Kidney tubule cell (primary cell): ENCODE measurements around the gene C16orf96.
"Not testable (repeated sequence)": the region's sequence is repeated elsewhere in the genome, so short reads cannot be mapped to it uniquely, and the experiment has no call there.

Experiments
- DNase-seq: peaks from one replicate; pipeline ENCODE4 v3.0.0-alpha.2; 2018; ENCODE audit warnings: low spot score

Gene C16orf96

DNA sequence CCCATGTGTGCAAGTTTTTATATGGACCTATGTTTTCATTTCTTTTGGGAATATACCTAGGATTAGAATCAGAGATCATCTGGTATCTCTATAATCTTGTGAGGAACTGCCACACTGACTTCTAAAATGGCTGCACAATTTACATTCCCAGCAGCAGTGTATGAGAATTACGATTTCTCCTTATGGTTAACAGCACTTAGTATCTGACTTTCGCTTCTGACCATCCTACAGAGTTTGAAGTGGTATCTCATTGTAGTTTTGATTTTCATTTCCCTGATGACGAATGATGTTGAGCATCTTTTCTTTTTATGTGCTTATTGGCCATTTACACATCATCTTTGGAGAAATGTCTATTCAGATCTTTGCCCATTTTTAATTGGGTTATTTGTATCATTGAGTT, 10.0 kb downstream of the C16orf96 start:
- no peak for DNase-seq

DNA sequence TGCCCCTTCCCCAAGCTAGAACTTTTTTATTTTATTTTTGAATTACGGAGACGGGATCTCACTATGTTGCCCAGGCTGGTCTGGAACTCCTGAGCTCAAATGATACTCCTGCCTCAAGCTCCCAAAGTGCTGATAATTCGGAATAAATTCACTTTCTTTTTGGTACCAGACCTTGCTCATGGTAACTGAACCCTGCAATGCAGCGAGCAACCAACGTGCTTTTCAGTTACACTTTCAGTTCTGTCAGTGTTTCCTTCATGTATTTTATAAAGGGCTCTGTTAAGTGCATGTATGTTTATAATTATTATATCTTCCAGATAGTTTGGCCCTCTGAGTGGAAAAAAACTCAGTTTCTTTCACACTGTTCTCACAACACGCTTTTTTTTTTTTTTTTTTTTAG, 13.9 kb downstream of the C16orf96 start:
- no peak for DNase-seq

DNA sequence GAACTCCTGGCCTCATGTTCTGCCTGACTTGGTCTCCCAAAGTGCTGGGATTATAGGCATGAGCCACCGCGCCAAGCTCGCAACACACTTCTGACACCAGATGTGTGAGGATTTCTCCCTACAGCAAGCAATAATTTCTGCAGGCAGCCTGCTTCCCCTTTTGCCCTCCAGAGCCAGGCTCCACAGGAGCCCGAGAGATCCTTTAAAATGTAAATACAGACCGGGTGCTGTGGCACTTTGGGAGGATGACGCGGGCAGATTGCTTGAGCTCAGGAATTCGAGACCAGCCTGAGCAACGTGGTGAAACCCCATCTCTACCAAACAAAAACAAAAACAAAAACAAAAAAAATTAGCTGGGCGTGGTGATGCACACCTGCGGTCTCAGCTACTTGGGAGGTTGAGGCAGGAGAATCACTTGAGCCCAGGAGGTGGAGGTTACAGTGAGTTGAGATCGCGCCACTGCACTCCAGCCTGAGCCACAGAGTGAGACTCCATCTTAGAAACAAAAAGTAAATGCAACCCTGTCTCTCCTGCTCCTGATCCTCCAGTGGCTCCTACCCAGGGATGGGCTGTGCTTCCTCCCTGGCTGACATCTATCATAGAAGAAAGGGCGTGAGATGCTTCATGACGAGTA, 14.7 kb downstream of the C16orf96 start:
- no peak for DNase-seq

DNA sequence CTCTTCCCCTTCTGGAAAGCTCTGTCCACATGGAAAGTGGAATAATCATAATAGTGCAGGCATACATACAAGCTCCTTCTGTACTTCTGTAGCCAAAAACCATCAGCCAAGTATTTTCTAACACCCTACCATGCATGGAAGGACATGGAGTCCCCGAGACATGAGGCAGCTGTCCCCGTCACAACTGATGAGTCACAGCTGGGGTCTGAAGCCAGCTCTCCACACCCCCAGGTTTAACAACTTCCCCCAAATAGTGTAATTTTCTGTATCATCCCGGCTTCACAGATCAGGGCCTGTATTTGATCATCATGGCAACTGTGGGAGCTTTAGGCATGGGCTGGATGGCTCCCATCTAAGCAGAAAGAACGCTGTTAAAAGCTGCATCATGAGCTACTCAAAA, 16.6 kb downstream of the C16orf96 start:
- no peak for DNase-seq

DNA sequence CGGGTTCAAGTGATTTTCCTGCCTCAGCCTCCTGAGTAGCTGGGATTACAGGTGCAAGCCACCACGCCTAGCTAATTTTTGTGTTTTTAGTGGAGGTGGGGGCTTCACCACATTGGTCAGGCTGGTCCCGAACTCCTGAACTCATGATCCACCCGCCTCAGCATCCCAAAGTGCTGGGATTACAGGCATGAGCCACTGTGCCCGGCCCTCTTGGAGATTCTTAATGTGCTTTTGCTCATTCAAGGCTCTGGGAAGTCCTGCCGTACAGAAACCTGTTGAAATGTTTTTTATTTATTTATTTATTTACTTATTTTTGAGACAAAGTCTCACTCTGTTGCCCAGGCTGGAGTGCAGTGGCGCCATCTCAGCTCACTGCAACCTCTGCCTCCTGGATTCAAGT, 17.8 kb downstream of the C16orf96 start:
- not testable (repeated sequence) for DNase-seq

DNA sequence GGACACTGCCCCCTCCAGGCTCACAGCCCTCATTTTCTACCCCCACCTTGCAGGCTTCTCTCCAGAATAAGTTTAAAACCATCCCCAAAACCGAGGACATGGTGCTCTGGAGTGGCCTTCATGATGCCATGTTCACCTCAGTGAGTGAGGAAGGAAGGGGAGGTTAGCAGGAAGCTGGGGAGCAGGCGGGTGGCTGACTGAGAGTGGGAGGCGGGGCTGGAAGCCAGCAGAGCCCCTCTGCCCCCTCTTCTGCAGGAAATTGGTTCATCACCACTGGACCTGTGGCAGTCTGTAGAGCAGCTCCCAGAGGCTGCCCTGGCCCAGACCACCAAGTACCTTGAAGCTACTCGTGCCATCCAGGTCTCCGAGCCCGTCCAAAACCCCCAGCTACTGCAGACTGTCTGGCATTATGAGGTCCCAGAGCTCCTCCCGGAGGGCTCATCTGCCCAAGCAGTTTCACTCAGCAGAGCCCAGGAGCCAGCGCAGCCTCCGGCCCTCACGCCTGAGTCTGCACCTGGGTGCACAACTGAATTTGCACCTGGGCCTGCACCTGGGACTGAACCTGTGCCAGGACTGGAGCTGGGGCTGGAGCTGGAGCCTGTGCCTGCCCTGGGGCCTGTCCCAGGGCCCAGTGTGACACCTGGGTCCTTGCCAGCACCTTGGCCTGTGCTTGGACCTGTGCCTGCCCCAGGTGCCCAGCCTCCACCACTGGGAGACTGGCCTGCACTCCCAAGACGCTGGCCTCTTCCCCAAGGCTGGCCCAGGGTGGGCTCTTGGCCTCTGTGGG, 19.0 kb downstream of the C16orf96 start:
- DNase-seq: no peak

DNA sequence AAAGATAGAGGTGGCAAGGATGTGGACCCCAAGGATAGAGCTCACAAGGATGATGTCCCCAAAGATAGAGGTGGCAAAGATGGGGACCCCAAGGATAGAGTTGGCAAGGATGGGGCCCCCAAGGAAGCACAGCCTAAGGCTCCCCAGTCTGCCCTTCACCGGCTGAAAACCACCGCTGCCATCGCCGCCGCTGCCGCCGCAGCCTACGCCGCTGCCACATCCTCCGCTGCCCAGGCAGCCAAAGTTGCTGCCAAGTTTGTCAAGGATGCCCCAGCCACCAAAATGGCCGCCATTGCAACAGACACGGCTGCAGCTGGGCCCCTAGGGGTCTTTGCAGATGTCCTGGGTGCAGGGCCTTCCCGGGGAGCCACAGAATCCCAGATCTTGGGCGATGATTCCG, 19.9 kb downstream of the C16orf96 start:
- DNase-seq: no peak

DNA sequence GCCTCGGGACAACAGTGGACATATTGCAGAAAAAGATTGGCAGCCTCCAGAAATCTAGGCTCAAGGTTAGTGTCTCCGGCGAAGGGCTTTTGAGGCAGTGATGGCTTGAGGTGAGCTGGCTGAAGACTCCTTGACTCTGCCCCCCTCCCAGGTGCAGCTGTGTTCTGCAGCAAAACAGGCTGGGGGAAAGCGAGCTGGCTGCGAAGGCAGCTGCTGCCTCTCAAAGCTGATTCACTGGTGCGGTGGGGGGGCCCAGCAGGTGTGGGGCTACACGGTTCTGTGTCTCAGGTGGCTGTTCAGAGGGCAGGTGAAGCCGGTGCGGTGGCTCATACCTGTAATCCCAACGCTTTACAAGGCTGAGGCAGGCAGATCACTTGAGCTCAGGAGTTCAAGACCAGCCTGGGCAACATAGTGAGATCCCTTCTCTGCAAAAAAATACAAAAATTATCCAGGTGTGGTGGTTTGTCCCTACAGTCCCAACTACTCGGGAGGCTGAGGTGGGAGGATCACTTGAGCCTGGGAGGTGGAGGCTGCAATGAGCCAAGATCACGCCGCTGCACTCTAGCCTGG, 22.9 kb downstream of the C16orf96 start:
- no peak for DNase-seq

DNA sequence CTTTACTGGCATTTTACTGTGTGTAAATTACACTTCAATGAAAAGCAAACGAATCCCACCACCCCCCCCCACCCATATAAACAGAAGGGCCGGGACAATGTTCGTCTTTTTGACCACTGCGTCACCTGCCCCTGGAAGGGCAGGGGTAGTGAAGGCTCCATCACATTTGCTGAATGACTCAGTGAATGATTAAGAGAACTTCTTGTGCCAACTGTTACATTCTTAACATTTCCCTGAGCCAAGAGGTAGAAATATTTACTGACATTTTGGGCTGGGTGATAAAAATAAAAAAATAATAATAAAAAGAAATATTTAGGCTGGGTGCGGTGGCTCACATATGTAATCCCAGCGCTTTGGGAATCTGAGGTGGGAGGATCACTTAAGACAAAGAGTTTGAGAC, 24.1 kb downstream of the C16orf96 start:
- peak; percentile 72 for DNase-seq

DNA sequence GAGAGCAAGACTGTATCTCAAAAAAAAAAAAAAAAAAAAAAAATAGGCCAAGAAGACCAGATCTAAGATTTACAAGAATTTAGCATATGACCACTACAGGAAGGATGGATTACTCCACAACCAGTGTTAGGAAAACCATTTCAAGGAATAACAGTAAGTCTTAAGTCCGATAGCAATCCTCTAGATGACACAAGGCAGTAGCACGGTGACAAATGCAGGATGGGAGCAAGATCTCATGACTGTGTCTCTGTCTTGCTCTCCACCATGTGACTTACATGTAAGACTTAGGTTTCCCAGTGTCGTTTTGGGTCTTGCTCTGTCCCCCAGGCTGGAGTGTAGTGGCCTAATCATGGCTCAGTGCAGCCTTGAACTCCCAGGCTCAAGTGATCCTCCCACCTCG, 27.8 kb downstream of the C16orf96 start:
- DNase-seq: no peak

DNA sequence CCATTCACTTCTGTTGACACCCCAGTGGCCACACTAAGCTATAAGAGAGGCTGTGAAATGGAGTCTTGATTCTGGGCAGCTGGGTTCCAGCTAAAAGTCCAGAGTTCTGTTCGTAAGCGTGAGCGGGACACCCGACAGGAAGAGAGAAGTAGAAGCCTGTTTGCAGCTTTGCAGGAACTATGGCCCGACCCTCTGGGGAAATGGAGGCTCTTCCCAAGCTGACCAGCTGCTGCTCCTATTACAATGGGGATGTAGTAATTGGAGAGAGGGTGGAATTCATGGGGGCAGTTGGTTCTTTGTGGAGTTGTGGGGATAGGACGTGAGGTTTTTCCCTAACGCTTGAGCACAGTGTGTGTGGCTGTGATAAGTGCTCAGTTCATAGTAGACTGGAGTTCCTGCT, 30.2 kb downstream of the C16orf96 start:
- DNase-seq: no peak

DNA sequence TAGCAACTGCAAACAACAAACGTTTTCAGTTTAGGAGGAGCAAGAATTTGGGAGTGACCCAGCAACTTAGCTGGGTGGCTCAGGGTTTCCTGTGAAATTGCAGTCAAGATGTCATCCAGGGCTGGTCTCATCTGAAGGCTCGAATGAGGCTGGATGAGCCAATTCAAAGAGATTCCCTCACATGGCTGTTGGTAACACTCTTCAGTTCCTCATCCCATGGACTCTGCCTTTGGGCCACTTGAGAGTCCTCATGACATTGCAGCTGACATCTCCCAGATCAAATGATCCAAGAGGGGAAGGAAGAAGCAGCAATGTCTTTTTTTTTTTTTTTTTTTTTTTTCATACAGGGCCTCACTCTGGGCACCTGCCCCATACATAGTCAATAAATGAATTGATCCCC, 32.2 kb downstream of the C16orf96 start:
- DNase-seq: no peak

DNA sequence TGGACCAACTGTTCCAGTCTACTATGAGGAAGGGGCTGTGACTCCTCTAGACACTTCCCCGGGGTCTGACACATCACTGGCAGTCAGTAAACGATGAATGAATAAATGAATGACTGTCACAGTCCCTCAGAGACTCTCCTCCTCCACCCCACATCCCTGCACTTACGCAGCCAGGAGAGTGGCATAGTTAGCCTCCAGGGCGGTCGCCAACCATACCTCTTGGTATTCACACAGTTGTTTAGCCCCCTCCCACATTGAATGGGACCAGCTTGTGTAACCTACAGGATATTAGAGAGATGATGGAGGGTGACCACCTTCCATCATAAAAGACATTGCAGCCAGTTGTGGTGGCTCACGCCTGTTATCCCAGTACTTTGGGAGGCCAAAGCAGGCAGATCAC, 32.8 kb downstream of the C16orf96 start:
- no peak for DNase-seq

DNA sequence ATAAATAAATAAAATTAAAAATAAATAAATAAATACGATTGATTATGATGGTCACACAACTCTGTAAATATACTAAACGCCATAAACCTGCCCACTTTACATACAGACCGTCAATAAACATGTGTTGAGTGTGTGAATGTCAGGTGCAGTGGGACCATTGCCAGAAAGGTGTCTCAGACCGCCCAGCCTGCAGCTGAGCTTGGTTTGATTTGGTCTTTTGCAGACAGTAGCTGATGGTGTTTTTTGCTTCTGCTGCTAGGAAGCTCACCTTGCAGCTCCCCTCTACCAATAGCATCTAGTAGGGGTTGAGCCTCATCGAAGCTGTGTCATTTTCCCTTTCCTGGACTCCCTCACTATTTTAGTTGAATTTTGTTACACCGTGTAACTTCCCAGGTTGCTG, 35.1 kb downstream of the C16orf96 start:
- no peak for DNase-seq

DNA sequence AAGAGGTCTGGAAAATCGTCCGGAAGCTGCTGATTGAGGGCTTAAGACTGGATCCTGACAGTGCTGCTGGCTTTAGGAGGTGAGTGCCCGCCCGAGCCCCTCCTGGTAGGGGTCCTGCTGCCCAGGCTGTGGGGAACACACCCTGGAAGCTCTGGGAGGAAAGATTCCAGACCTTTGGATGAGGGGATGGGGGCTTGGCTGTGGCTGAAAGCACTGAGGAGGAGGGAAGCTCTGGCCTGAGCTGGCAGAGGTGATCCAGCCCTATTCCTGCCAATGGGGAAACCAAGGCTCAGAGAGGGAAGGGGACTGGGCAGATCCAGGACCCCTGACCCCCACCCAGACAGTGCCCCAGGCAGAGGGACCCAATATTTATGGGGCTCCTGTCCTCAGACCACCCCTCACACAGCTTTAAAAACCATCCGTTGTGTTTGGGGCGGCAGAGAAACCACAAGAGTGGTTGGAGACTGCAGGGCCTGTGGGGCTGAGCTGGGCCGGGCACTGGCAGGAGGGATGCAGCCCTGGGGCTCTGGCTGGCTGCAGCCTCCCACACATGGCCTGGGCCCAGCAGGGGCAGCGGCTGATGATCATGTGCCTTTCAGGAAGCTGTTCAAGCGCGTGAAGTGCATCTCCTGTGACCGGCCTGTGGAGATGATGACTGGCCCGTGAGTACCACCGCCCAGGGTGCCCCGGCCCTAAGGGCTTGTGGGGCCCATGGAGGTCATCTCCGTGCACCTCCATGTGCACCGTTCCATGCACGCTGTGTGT, 35.7 kb downstream of the C16orf96 start:
- DNase-seq: no peak

DNA sequence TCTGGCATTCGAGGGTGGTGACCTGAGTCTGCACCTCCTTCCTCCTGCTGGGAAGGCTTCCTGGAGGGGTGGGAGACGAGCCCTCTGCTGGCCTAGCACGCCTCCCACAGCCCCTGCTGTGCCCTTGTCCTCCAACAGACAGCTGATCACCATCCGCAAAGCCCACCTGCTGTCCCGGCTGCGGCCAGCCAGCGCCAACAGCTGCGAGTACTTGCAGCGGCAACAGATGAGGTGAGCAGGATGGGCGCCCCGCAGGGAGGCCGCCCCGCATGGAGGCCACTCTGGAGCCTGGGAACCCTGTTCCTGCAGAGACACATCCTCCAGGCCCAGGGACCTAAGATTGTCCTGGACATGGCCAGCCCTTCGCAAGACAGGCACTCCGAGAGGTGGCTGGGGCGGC, 36.9 kb downstream of the C16orf96 start:
- DNase-seq: no peak

DNA sequence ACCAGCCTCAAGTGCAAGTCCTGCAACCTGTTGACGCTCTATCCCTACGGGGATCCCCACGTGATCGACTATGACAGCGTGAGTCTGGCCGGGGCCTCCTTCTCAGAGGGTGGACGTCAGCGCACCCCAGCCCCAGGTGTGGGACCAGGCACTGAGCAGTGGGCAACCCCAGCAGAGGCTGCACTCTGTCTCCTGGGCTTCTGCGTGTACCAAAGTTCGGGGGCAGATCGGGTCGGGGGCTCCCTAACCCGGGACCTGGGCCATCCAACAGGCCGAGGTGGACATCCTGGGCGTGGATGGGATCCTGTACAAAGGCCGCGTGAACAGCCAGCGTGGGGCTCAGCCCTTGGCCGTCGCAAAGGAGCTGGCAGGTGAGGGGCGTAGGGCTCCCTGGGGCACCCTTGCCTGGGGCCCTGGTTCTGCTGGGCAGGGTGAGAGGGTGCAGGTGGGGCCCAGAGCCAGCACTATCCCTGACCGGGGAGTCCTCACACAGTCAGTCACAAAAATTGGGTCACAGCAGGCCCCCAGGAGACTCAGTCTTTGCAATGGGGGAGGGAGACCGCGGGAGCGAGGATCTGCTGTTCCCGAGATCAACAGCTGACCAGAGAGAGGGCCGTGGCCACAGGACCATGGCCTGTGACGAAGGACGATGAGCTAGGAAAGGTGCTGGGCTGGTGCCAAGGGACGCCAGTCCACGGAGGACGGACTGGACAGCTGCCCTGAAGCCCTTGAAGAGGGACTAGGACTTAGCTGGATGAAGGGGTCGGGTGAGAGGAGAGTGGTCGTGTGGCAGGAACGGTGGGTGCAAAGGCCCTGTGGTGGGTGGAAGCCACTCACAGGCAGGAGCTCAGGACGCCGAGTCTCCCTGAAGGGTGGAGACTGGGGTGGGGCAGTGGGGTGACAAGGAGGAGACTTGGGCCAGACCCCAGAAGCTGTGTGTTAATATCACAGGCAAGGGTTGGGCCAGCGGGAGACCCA, 38.6 kb downstream of the C16orf96 start:
- DNase-seq: no peak

DNA sequence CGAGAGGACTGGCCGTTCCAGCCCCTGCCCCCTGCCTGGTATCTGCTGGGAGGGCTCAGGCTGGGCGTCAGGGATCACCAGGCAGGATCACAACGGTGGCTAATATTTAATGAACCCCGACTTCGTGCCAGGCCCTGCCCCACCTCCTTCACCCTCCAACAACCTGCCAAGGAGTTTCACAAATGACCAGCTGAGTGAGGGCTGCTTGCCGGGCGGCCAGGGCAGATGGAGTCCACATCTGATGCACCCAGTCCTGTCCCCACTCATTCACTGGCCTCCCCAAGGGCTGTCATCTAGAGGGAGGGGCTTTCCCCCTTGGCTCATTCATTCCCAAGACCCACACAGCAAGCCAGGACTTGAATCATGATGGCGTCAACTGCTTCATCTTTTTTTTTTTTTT, 41.0 kb downstream of the C16orf96 start:
- peak; percentile 94 for DNase-seq

DNA sequence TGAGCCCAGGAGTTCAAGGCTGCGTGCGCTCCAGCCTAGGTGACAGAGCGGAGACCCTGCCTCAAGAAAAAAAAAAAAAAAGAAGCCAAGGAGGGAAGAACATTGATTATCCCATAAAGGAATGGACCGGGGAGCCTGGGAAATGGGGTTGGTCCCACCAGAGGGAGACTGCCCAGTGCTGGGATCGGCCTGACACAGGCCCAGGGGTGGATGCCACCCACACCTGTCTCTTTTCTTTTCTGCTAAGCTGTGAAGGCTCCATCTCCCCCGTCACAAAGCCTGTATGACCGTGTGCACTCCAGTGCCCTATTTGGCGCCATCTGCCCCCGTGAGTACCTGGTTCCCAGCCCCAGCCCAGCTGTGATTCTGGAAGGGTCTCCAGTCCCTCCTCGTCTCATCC, 42.9 kb downstream of the C16orf96 start:
- no peak for DNase-seq

DNA sequence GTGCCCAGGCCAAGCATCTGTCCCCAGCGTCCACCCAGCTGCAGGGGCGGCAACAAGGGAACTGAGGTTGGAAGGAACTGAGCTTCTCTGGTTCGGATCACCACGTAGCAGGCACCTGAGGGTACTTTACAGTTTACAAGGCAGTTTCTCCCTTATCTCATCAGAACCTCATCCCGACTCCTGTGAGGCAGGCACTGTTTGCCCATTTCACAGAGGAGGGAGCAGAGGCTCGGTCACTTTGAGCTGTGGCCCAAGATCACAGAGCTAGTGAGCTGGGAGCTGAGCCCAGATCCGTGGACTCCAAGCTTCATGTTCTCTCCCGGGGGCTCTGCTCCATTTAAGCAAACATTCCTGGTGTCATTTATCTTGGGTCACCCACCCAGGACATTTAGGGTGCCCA, 43.4 kb downstream of the C16orf96 start:
- DNase-seq: no peak

DNA sequence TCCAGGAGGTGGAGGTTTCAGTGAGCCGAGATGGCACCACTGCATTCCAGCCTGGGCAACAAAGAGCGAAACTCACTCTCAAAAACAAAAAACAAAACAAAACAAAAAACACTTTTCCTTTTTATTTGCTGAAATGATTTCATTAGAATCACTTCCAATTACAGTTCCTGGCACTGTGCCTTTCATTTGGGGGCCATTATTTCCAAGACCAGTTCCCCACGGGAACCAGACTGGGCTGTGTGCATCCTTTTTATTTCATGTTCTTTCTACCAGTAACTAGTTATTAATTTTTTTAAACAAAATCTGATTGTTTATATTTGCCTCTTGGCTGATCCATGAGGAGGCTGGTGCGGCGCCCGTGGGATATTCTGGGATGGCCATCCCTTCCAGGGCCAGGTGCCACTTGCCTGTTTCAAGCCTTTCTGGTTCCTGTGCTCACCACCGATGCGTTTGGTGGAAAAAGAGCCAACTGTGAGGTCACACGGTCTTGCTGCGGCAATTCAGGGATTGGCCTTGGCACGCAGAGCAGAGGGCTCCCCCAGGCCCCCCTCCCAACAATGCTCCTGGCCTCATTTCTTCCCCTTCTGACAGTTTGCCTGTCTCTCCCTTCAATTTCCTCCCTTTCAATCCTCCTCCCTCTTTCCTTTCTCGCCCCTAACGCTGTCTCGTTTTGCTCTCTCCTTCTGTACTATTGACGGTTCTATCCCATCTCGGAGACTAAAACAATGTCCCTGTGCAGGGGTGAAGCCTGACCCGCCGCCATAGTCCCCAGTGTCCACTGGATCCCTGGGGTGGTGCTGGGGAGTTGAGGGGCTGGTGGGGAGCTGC, 45.1 kb downstream of the C16orf96 start:
- no peak for DNase-seq
